Measurements from ENCODE around the gene PEDS1. TPM values are rescaled to one million over a fixed set of nuclear protein-coding genes. Genes with fewer than 3 reads are reported as not detected.

The PEDS1 gene
- total and polyA plus RNA-seq, 2 of the 8 experiments (the other 6 are each of a cell fraction or from before 2014, with no cell fraction given), result 28.9 to 75.9 TPM

DNA sequence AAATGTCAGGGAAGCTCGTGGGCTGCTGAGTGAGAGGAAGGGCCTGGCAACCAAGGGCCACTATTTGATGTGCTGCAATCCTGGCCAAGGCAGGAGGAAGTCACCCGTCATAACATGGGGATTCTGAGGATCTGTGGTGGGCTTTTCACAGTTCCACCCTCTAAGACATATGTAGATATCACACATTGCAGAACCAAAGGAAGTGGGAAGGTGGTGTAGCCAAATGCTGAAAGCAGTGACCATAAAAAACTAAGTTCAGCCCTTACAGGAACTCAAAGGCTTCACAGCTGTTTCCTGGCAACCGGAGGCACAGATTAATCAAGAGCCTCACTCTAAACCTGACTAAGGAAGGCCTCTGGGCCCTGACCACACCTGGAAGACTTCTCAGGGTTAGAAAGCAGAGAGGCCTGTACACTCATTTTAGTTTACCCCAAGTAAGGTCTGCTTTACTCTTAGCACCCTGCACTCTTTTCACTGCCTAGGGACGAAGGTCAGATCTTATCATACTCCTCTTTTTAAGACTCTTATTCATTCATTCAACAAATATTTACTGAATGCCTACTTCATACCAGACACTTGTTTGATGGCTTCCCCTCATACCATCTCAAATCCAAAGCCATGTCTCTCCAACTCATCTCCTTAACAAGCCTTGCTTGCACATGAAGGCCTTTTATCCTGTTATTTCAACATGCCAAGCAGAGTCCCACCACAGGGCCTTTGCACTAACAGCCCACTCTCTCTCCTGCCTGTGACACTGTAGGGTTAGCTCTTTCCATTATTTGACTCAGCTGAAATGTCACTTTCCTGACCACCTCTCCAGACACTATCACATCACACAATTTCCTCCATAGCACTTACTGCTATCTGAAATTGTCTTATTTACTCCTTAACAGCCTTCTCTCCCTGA, 43.1 kb downstream of the PEDS1 start:
- H2BK15ac ChIP-seq (ENCODE audit: low read length), result no peak overlapping the region
- no peak overlapping the region for H3K14ac ChIP-seq (ENCODE audit: insufficient read length)
- H3K27ac ChIP-seq (ENCODE audit: low read depth, low read length), result no peak overlapping the region
- H2AK5ac ChIP-seq (ENCODE audit: low read depth, low read length), result no peak overlapping the region
- H3K9me3 ChIP-seq (ENCODE audit: insufficient read depth in 2 of 2, low read depth in 1 of 2, low read length in 1 of 2), result no peaks in the 10 kb centered on the region
- peaks cover 0 to 3% (median 0%) of the 10 kb centered on the region in 4 experiments; a peak in 1 of 8 replicates for H3K36me3 ChIP-seq (ENCODE audit: control insufficient read depth in 2 of 4, insufficient read depth in 4 of 4, low read length in 3 of 4)
- no peak for FAIRE-seq
- H3K79me2 ChIP-seq (ENCODE audit: control insufficient read depth in 1 of 2, insufficient read depth in 2 of 2, low read length in 2 of 2), result peaks cover 55 to 83% of the 10 kb centered on the region in 2 experiments
- H3K4me1 ChIP-seq (replicated peaks in 1 of 4; ENCODE audit: control insufficient read depth in 3 of 4, insufficient read depth in 4 of 4, low read length in 3 of 4), result peaks cover 3 to 13% (median 7%) of the 10 kb centered on the region in 4 experiments; a peak in 6 of 7 replicates
- 88% methylated on average over 4 of the region's 4 CpGs; no CpG with 5 or more reads in 1 of the 2 experiments for WGBS, 2 experiments (ENCODE audit: extremely low coverage in 1 of 2, insufficient coverage in 1 of 2, insufficient read length in 1 of 2, insufficient replicate concordance in 2 of 2, low coverage in 1 of 2, low lambda C conversion rate in 2 of 2, missing lambda C conversion rate in 1 of 2)
- H4K5ac ChIP-seq (ENCODE audit: insufficient read length, low read depth, low read length), result no peak overlapping the region
- H3K18ac ChIP-seq (ENCODE audit: extremely low read depth, low read length), result no peak overlapping the region
- H3K23ac ChIP-seq (ENCODE audit: insufficient read length), result no peak overlapping the region
- no peak overlapping the region for H2BK120ac ChIP-seq (replicated peaks; ENCODE audit: low read depth, low read length)
- POLR2A ChIA-PET (ENCODE audit: partially characterized antibody), result interaction anchor here (0.7 to 8.7 kb wide), 10 partner anchors 8 to 127 kb away, joined by 3 to 87 read pairs (median 4); partner anchors contain the start of gene SNAI1
- H2BK5ac ChIP-seq (ENCODE audit: low read depth, low read length), result no peak overlapping the region
- H3K23me2 ChIP-seq (ENCODE audit: low read depth, low read length), result peaks cover 7% of the 10 kb centered on the region
- H3K4ac ChIP-seq (replicated peaks; ENCODE audit: insufficient read length, low read depth, low read length), result no peak overlapping the region
- H2AFZ ChIP-seq (ENCODE audit: low read length), result no peak overlapping the region
- no peaks in the 10 kb centered on the region for H3K27me3 ChIP-seq (replicated peaks in 1 of 4; ENCODE audit: control insufficient read depth in 3 of 4, extremely low read depth in 1 of 4, insufficient read depth in 3 of 4, low read length in 3 of 4)
- H3K4me2 ChIP-seq (ENCODE audit: insufficient read depth in 1 of 2, low read depth in 2 of 2, low read length in 2 of 2), result no peak overlapping the region; a peak in 1 of 4 replicates
- H4K91ac ChIP-seq (replicated peaks; ENCODE audit: insufficient read length, low read length), result no peak overlapping the region
- peaks cover 16% of the 10 kb centered on the region for H3K79me1 ChIP-seq (ENCODE audit: low read depth, low read length)
- H3K9ac ChIP-seq (replicated peaks in 1 of 4; ENCODE audit: extremely low read depth in 1 of 4, low read depth in 3 of 4, low read length in 3 of 4), result no peak overlapping the region; a peak in 1 of 7 replicates
- H4K20me1 ChIP-seq (replicated peaks in 1 of 2; ENCODE audit: control insufficient read depth in 1 of 2, insufficient read depth in 2 of 2, low read length in 2 of 2), result peaks cover 17 to 28% of the 10 kb centered on the region in 2 experiments
- no peak overlapping the region for H3K4me3 ChIP-seq (ENCODE audit: extremely low read depth in 1 of 4, insufficient read depth in 2 of 4, low read depth in 3 of 4, low read length in 4 of 4)
- DNase-seq (ENCODE audit: low read depth in 1 of 2, low spot score in 2 of 2), result no peak
- H3K56ac ChIP-seq (replicated peaks; ENCODE audit: insufficient read length, low read depth, low read length), result no peak overlapping the region
- no peak overlapping the region for H4K8ac ChIP-seq (ENCODE audit: extremely low read depth, insufficient read depth, low read length)
- CTCF ChIA-PET (ENCODE audit: partially characterized antibody), result interaction anchor here (0.6 to 2.8 kb wide), 8 partner anchors 11 to 127 kb away, joined by 3 to 17 read pairs (median 4); partner anchors contain the start of gene PEDS1
- no peak overlapping the region for H2BK12ac ChIP-seq (ENCODE audit: low read depth, low read length)
- H2BK20ac ChIP-seq (ENCODE audit: low read length), result no peak overlapping the region
- TF ChIP-seq GABPA (IDR thresholded peaks at IDR 0.05; ENCODE audit: borderline replicate concordance, insufficient read depth, low read length) (no peak), NRF1 (IDR thresholded peaks at IDR 0.05; ENCODE audit: low read depth, low read length) (no peak), RAD21 (IDR thresholded peaks at IDR 0.05 in 1 of 2, conservative IDR thresholded peaks at IDR 0.05 in 1 of 2; ENCODE audit: low read depth in 2 of 2, low read length in 2 of 2) (no peak), TCF12 (IDR thresholded peaks at IDR 0.05; ENCODE audit: low read depth, low read length) (no peak), POLR2A (IDR thresholded peaks at IDR 0.05; ENCODE audit: control extremely low read depth in 1 of 2, low read depth in 2 of 2, low read length in 2 of 2) (no peak)
- TF ChIP-seq, protein P1, sequence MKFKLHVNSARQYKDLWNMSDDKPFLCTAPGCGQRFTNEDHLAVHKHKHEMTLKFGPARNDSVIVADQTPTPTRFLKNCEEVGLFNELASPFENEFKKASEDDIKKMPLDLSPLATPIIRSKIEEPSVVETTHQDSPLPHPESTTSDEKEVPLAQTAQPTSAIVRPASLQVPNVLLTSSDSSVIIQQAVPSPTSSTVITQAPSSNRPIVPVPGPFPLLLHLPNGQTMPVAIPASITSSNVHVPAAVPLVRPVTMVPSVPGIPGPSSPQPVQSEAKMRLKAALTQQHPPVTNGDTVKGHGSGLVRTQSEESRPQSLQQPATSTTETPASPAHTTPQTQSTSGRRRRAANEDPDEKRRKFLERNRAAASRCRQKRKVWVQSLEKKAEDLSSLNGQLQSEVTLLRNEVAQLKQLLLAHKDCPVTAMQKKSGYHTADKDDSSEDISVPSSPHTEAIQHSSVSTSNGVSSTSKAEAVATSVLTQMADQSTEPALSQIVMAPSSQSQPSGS (IDR thresholded peaks at IDR 0.05; ENCODE audit: low read length), result no peak
- TF ChIP-seq, protein P2, sequence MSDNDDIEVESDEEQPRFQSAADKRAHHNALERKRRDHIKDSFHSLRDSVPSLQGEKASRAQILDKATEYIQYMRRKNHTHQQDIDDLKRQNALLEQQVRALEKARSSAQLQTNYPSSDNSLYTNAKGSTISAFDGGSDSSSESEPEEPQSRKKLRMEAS (IDR thresholded peaks at IDR 0.05), result no peak
- TF ChIP-seq, protein P3, sequence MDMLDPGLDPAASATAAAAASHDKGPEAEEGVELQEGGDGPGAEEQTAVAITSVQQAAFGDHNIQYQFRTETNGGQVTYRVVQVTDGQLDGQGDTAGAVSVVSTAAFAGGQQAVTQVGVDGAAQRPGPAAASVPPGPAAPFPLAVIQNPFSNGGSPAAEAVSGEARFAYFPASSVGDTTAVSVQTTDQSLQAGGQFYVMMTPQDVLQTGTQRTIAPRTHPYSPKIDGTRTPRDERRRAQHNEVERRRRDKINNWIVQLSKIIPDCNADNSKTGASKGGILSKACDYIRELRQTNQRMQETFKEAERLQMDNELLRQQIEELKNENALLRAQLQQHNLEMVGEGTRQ (IDR thresholded peaks at IDR 0.05; ENCODE audit: low read length), result no peak
